Hepatocyte (in vitro differentiated cells): ENCODE measurements around the gene MAGI3. TPM values are rescaled to one million over a fixed set of nuclear protein-coding genes. Genes with fewer than 3 reads are reported as not detected.

Source experiments
- DNase-seq: peaks from one replicate; pipeline ENCODE4 v3.0.0-alpha.2; 2016; ENCODE audit warnings: low spot score
- H2AFZ ChIP-seq: fragments of 200-600 bp; sonication (generic); 2 replicates; pipeline ENCODE4 v1.6.0; 2016; ENCODE audit warnings: antibody characterized with exemption, mild to moderate bottlenecking
- H3K27ac ChIP-seq: fragments of 200-600 bp; sonication (generic); 2 replicates; pipeline ENCODE4 v1.5.1; 2016; ENCODE audit warnings: mild to moderate bottlenecking
- H3K27me3 ChIP-seq: fragments of 200-600 bp; sonication (generic); 2 replicates; pipeline ENCODE4 v1.6.1; 2016
- H3K36me3 ChIP-seq: fragments of 200-600 bp; sonication (generic); replicated peaks from 2 replicates; pipeline ENCODE4 v1.5.1; 2016; ENCODE audit warnings: low read depth; ENCODE audit not compliant: insufficient read depth
- H3K4me1 ChIP-seq: fragments of 200-600 bp; sonication (generic); 2 replicates; pipeline ENCODE4 v1.5.1; 2016; ENCODE audit warnings: mild to moderate bottlenecking, moderate library complexity; ENCODE audit not compliant: insufficient read depth
- H3K4me2 ChIP-seq: fragments of 200-600 bp; sonication (generic); 2 replicates; pipeline ENCODE4 v1.6.0; 2016
- H3K4me3 ChIP-seq: fragments of 200-600 bp; sonication (generic); 2 replicates; pipeline ENCODE4 v1.5.1; 2016; ENCODE audit warnings: mild to moderate bottlenecking
- H3K79me2 ChIP-seq: fragments of 200-600 bp; sonication (generic); 2 replicates; pipeline ENCODE4 v1.6.0; 2017; ENCODE audit warnings: mild to moderate bottlenecking
- H3K9me2 ChIP-seq: fragments of 200-600 bp; sonication (generic); replicated peaks from 2 replicates; pipeline ENCODE4 v1.6.0; 2017; ENCODE audit warnings: mild to moderate bottlenecking; ENCODE audit not compliant: insufficient read depth
- H3K9me3 ChIP-seq: fragments of 200-600 bp; sonication (generic); 2 replicates; pipeline ENCODE4 v1.5.1; 2016; ENCODE audit warnings: low read depth, mild to moderate bottlenecking
- H4K20me1 ChIP-seq: fragments of 200-600 bp; sonication (generic); 2 replicates; pipeline ENCODE4 v1.6.0; 2016; ENCODE audit warnings: mild to moderate bottlenecking; ENCODE audit not compliant: insufficient read depth, poor library complexity, severe bottlenecking
- EZH2 ChIP-seq: fragments of 200-600 bp; sonication (generic); IDR thresholded peaks from 2 replicates; pipeline ENCODE4 v1.6.1; 2016; ENCODE audit warnings: antibody characterized with exemption, mild to moderate bottlenecking, borderline replicate concordance
- EZH2phosphoT487 ChIP-seq: fragments of 200-600 bp; sonication (generic); IDR thresholded peaks from one replicate; pipeline ENCODE4 v1.6.1; 2018; ENCODE audit warnings: antibody characterized with exemption, mild to moderate bottlenecking, low read depth, moderate library complexity; ENCODE audit not compliant: unreplicated experiment, severe bottlenecking
- WGBS: methylation state at CpG from one replicate; pipeline ENCODE4 v1.1.6; 2016; ENCODE audit warnings: low lambda C conversion rate; ENCODE audit errors: missing lambda C conversion rate; 5-methylcytosine and 5-hydroxymethylcytosine counted together
- polyA plus RNA-seq: library from polyadenylated mRNA; unstranded; fragments of >200 nt; fragmentation: Nextera tagmentation; extraction: Ambion mirVana; gene quantifications from 2 replicates; pipeline ENCODE4 v1.2.1, GENCODE V29; 2016
- total RNA-seq: library from RNA; depleted of rRNA; stranded (reverse); fragments of >200 nt; gene quantifications from 2 replicates; pipeline ENCODE4 v1.2.3, GENCODE V29; 2014
- TF ChIP-seq, protein P1 (sequence below): fragments of 200-600 bp; sonication (generic); IDR thresholded peaks from 2 replicates; pipeline ENCODE4 v1.5.1; 2016; ENCODE audit warnings: antibody characterized with exemption, mild to moderate bottlenecking; ENCODE audit not compliant: poor library complexity

Gene MAGI3
- total and polyA plus RNA-seq, 2 experiments from 2014 or later = 15.9 to 22.4 TPM

- DNase-seq = no peak
- Histone ChIP-seq H3K9me3 (no peaks in the 10 kb centered on the region), H3K27me3 (no peaks in the 10 kb centered on the region), H3K4me2 (no peak overlapping the region), H3K9me2 (no peaks in the 10 kb centered on the region), H2AFZ (no peak overlapping the region), H3K4me1 (no peaks in the 10 kb centered on the region), H4K20me1 (no peaks in the 10 kb centered on the region), H3K79me2 (no peaks in the 10 kb centered on the region), H3K4me3 (no peak overlapping the region), H3K36me3 (peaks cover 2% of the 10 kb centered on the region), H3K27ac (no peak overlapping the region)
- TF ChIP-seq EZH2phosphoT487 (no peak), EZH2 (no peak)
- TF ChIP-seq, protein P1, sequence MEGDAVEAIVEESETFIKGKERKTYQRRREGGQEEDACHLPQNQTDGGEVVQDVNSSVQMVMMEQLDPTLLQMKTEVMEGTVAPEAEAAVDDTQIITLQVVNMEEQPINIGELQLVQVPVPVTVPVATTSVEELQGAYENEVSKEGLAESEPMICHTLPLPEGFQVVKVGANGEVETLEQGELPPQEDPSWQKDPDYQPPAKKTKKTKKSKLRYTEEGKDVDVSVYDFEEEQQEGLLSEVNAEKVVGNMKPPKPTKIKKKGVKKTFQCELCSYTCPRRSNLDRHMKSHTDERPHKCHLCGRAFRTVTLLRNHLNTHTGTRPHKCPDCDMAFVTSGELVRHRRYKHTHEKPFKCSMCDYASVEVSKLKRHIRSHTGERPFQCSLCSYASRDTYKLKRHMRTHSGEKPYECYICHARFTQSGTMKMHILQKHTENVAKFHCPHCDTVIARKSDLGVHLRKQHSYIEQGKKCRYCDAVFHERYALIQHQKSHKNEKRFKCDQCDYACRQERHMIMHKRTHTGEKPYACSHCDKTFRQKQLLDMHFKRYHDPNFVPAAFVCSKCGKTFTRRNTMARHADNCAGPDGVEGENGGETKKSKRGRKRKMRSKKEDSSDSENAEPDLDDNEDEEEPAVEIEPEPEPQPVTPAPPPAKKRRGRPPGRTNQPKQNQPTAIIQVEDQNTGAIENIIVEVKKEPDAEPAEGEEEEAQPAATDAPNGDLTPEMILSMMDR = no peak
- 84% methylated on average over 4 of the region's 4 CpGs for WGBS
Observed at GRCh38 chr1:113617438-113618141, 227.3 kb downstream of the MAGI3 start.

DNA sequence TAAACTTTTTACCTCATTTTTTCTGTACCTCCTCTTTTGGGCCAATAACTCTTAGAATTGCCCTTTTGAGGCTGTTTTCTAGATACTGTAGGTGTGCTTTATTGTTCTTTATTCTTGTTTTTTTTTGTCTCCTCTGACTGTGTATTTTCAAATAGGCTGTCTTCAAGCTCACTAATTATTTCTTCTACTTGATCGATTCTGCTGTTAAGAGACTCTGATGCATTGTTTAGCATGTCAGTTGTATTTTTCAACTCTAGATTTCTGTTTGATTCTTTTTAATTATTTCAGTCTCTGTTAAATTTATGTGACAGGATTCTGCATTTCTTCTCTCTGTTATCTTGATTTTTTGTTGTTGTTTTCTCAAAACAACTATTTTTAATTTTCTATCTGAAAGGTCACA, 238.7 kb downstream of the MAGI3 start:
- Histone ChIP-seq H4K20me1 (no peaks in the 10 kb centered on the region), H3K27me3 (no peaks in the 10 kb centered on the region), H3K79me2 (no peaks in the 10 kb centered on the region), H3K27ac (no peak overlapping the region), H3K4me3 (no peak overlapping the region), H2AFZ (no peak overlapping the region), H3K9me3 (peaks cover 22% of the 10 kb centered on the region), H3K4me2 (no peak overlapping the region), H3K4me1 (no peaks in the 10 kb centered on the region), H3K9me2 (no peaks in the 10 kb centered on the region), H3K36me3 (no peaks in the 10 kb centered on the region)
- DNase-seq = no peak
- WGBS = 100% methylated on average over 1 of the region's 1 CpG
- TF ChIP-seq, protein P1 = no peak
- no peak for TF ChIP-seq EZH2
- TF ChIP-seq EZH2phosphoT487 = no peak

DNA sequence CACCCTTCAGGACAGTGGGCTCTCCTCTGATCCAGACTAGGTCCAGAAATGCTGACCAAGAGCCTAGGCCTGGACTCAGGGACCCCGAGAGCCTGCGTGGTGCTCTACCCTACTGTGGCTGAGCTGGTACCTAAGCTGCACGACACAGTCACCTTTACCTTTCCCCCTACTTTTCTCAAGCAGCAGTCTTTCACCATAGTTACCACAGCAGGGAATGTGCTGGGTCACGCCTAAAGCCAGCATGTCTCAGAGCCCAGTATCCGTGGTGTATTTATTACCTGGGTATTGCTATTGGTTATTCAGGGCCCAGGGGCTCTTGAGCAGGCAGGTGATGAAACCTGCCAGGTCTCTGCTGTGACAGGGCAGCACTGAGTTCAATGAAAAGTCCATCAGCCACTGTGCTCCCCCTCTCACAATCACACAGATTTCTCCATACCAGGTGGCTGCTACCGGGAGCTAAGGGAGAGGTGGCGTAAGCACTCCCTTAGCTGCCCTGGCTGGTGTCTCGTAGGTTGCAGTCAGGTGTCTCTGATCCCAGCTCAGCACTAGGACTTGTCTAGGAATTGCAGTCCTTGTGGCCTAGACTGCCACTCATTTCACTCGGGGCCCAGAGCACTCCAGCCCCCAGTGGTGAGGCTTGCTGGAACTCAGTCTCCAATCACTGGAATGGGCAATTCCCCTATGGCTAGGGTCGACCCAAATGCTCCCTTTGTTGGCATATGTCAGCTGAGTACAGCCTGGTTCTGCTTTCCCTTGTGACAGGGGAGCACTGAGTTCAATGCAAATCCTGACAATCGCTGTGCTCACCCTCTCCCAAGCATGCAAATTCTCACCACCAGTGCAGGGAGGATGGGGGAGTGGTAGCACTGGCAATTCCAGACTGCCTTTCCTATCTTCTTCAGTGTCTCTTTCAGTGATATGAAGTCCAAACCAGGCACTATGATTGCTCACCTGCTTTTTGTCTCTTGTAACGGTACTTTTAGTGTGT, 240.3 kb downstream of the MAGI3 start:
- Histone ChIP-seq H3K36me3 (no peaks in the 10 kb centered on the region), H3K9me3 (peaks cover 22% of the 10 kb centered on the region), H2AFZ (no peak overlapping the region), H3K27me3 (no peaks in the 10 kb centered on the region), H3K4me1 (no peaks in the 10 kb centered on the region), H3K9me2 (no peaks in the 10 kb centered on the region), H3K79me2 (no peaks in the 10 kb centered on the region), H4K20me1 (no peaks in the 10 kb centered on the region), H3K4me2 (no peak overlapping the region), H3K27ac (no peak overlapping the region), H3K4me3 (no peak overlapping the region)
- DNase-seq = no peak
- WGBS = 85% methylated on average over 12 of the region's 12 CpGs
- no peak for TF ChIP-seq EZH2
- TF ChIP-seq, protein P1 = no peak
- TF ChIP-seq EZH2phosphoT487 = no peak
